Lung (tissue), 12 donors: ENCODE results near the gene INO80B. TPM values are rescaled to one million over a fixed set of nuclear protein-coding genes. Genes with fewer than 3 reads are reported as not detected.
"Not testable (repeated sequence)": the region's sequence is repeated elsewhere in the genome, so short reads cannot be mapped to it uniquely, and the experiment has no call there.

ENCODE experiments used
- ATAC-seq: fragments of 200-7000 bp; cut with Tn5 transposase; one replicate; pipeline ENCODE4 v1.9.1; 2020; ENCODE audit warnings: moderate number of reproducible peaks; ENCODE audit not compliant: insufficient read depth, low FRiP score
- DNase-seq, 3 donors: peaks; one replicate each; pipeline ENCODE4 v3.0.0-alpha.2; 2013 to 2017
- H3K27ac ChIP-seq, 2 donors: one replicate each; pipeline ENCODE4 v1.5.1; 2013; ENCODE audit warnings: mild to moderate bottlenecking in 2 of 2, moderate library complexity in 2 of 2, control low read depth in 1 of 2, inconsistent platforms in 1 of 2, low read depth in 1 of 2, low read length in 1 of 2
- H3K27me3 ChIP-seq, 3 donors: one replicate each; pipeline ENCODE4 v1.5.1; 2013; ENCODE audit warnings: low read length in 2 of 3; ENCODE audit not compliant: control insufficient read depth in 3 of 3, insufficient read depth in 3 of 3
- H3K36me3 ChIP-seq, 4 donors: one replicate each; pipeline ENCODE4 v1.5.1; 2013; ENCODE audit warnings: low read length in 4 of 4, mild to moderate bottlenecking in 1 of 4, moderate library complexity in 1 of 4; ENCODE audit not compliant: control insufficient read depth in 4 of 4, insufficient read depth in 4 of 4
- H3K4me1 ChIP-seq, 5 donors: one replicate each; pipeline ENCODE4 v1.5.1; 2013; ENCODE audit warnings: low read length in 5 of 5, mild to moderate bottlenecking in 2 of 5, moderate library complexity in 1 of 5; ENCODE audit not compliant: control insufficient read depth in 5 of 5, insufficient read depth in 5 of 5
- H3K4me3 ChIP-seq: one replicate; pipeline ENCODE4 v1.5.1; 2013; ENCODE audit warnings: mild to moderate bottlenecking, control low read depth, moderate library complexity
- H3K9ac ChIP-seq, 2 donors: one replicate each; pipeline ENCODE4 v1.5.1; 2013; ENCODE audit warnings: low read length in 2 of 2, control low read depth in 1 of 2; ENCODE audit not compliant: insufficient read depth in 1 of 2
- H3K9me3 ChIP-seq, 4 donors: one replicate each; pipeline ENCODE4 v1.5.1; 2013; ENCODE audit warnings: low read length in 3 of 4, mild to moderate bottlenecking in 1 of 4, moderate library complexity in 1 of 4; ENCODE audit not compliant: control insufficient read depth in 4 of 4, insufficient read depth in 3 of 4
- CTCF ChIP-seq: IDR thresholded peaks from 2 replicates; pipeline ENCODE4 v1.5.1; 2012; ENCODE audit warnings: mild to moderate bottlenecking; ENCODE audit errors: control extremely low read depth, extremely low read depth
- WGBS, 2 donors: extraction: QIAGEN DNeasy Blood & Tissue Kit; methylation state at CpG; one replicate each; pipeline ENCODE4 v1.1.7; 2013; 5-methylcytosine and 5-hydroxymethylcytosine counted together
- polyA plus RNA-seq, 2 donors: library from polyadenylated mRNA; stranded (reverse); fragments of 200-250 nt; gene quantifications; one replicate each; pipeline ENCODE4 v1.2.1, GENCODE V29; 2013
- total RNA-seq, 2 donors: library from RNA; depleted of rRNA in 1 of 2; stranded (reverse); fragments of >200 nt in 1 of 2; gene quantifications; one replicate each; pipeline ENCODE4 v1.2.1, GENCODE V29; 2014 to 2021
- donor health status: control.
- donor health status: control.
- donor health status: Bipolar disorder and iron deficiency.
- donor health status: healthy.
- donor health status: DM: yes; HTN: yes; CAD: no.

The INO80B gene
- total and polyA plus RNA-seq, 4 donors, result 22.7 to 72.3 (median 36.9) TPM

GRCh38 chr2:74418312-74418711 is 36.6 kb upstream of the INO80B start:
- 69 to 86% methylated on average over 27 of the region's 27 CpGs for WGBS, 2 donors
- no peaks in the 10 kb centered on the region for H3K9me3 ChIP-seq
- H3K27me3 ChIP-seq, result no peaks in the 10 kb centered on the region
- peak in 1 of 3 donors; percentile 37 for DNase-seq
- H3K9ac ChIP-seq, result no peak overlapping the region
- ATAC-seq, result no peak
- no peaks in the 10 kb centered on the region for H3K36me3 ChIP-seq
- TF ChIP-seq CTCF, result no peak
- no peak overlapping the region for H3K27ac ChIP-seq
- H3K4me3 ChIP-seq, result no peak overlapping the region
- H3K4me1 ChIP-seq, result peaks cover 0 to 25% (median 0%) of the 10 kb centered on the region in 5 donors

DNA sequence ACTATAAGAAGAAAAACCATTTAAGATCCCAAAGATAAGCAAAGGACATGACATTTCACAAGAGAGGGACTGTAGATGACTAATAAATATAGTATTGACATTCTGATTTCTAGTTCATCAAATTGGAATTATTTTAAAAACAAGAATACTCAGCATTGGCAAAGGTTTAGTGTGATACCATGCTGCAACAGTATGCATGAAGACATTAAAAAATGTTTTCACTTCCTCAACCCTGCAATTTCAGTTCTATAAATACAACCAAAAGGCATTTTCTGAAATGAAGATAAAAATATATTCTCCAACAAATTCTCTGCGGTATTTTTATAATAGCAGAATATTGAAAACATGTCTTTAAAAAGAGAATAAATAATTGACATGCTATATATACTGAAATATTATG is 35.5 kb upstream of the INO80B start:
- H3K4me3 ChIP-seq, result no peak overlapping the region
- no peaks in the 10 kb centered on the region for H3K9me3 ChIP-seq
- H3K27ac ChIP-seq, result no peak overlapping the region
- peaks cover 0 to 24% (median 0%) of the 10 kb centered on the region in 5 donors for H3K4me1 ChIP-seq
- no peak overlapping the region for H3K9ac ChIP-seq
- no peak for ATAC-seq
- 71 to 80% methylated on average over 1 of the region's 1 CpG for WGBS, 2 donors
- H3K27me3 ChIP-seq, result no peaks in the 10 kb centered on the region
- TF ChIP-seq CTCF, result no peak
- no peaks in the 10 kb centered on the region for H3K36me3 ChIP-seq
- DNase-seq, result no peak

DNA sequence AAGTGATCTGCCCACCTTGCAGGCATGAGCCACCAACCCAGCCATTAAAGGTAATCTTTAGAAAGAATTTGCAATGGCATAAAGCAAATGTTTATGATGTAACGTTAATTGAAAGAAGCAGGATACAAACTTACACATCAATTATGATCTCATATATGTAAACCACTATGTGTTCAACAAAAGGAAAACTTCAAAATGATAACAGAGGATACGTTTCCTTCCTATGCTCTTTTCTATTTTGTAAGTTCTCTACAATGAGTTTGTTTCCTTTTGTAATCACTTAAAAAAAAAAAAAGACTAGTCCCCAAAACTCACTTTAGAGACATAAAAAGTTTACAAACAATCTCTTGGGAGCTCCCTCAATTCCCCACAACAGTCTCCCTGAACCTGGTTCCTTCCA is 34.9 kb upstream of the INO80B start:
- Histone ChIP-seq H3K36me3 (peaks cover 0 to under 1% (median 0%) of the 10 kb centered on the region in 4 donors), H3K9me3 (no peaks in the 10 kb centered on the region), H3K9ac (no peak overlapping the region), H3K27ac (no peak overlapping the region), H3K27me3 (no peaks in the 10 kb centered on the region), H3K4me1 (peaks cover 0 to 18% (median 0%) of the 10 kb centered on the region in 5 donors), H3K4me3 (no peak overlapping the region)
- ATAC-seq, result no peak
- 60 to 74% methylated on average over 2 of the region's 2 CpGs for WGBS, 2 donors
- no peak for DNase-seq
- TF ChIP-seq CTCF, result no peak

- H3K36me3 ChIP-seq, H3K27ac ChIP-seq, H3K4me3 ChIP-seq, H3K9me3 ChIP-seq, ATAC-seq, DNase-seq, H3K9ac ChIP-seq, H3K27me3 ChIP-seq: not testable (repeated sequence)
- H3K4me1 ChIP-seq, result peaks cover 0 to 12% (median 0%) of the 10 kb centered on the region in 5 donors
- WGBS, 2 donors, result 76 to 84% methylated on average over 19 of the region's 19 CpGs
Measured at GRCh38 chr2:74420443-74421103, 34.3 kb upstream of the INO80B start.
